GM12878 (cell line): ENCODE results near the gene CDK5RAP3. TPM values are rescaled to one million over a fixed set of nuclear protein-coding genes. Genes with fewer than 3 reads are reported as not detected.
"Not testable (repeated sequence)": the region's sequence is repeated elsewhere in the genome, so short reads cannot be mapped to it uniquely, and the experiment has no call there.

Source experiments
- ATAC-seq: fragments of 200-7000 bp; cut with Tn5 transposase; 3 replicates; pipeline ENCODE4 v1.9.1; 2020; ENCODE audit warnings: mild to moderate bottlenecking, moderate library complexity
- BruUV-seq: library from RNA; stranded (reverse); fragments of 400-500 nt; replicated peaks from 2 replicates; lab custom pipeline; 2021; lab: Mats Ljungman, UMichigan
- CTCF ChIA-PET: fragments of 300-600 bp; sonication (Branson Sonifier 250); formaldehyde crosslinking; extraction: SDS; loops from one replicate; lab custom pipeline; 2021; ENCODE audit warnings: inconsistent platforms; lab: Yijun Ruan, JAX
- POLR2A ChIA-PET: fragments of 350-600 bp; formaldehyde crosslinking; extraction: SDS; loops from one replicate; lab custom pipeline; 2021; ENCODE audit warnings: inconsistent platforms; lab: Charles Lee
- RAD21 ChIA-PET: fragments of 300-600 bp; sonication (Branson Sonifier 250); formaldehyde crosslinking; loops from one replicate; lab custom pipeline; 2023; ENCODE audit warnings: antibody characterized with exemption; ENCODE audit not compliant: unreplicated experiment; lab: Charles Lee
- SMC1A ChIA-PET: fragments of 300-600 bp; sonication (Branson Sonifier 250); formaldehyde crosslinking; loops from one replicate; lab custom pipeline; 2023; ENCODE audit not compliant: unreplicated experiment, uncharacterized antibody; lab: Charles Lee
- DNase-seq: peaks from one replicate; pipeline ENCODE4 v3.0.0-alpha.2; 2011; ENCODE audit warnings: low read depth, low spot score
- FAIRE-seq: peaks from 3 replicates; lab custom pipeline; 2011; peaks lifted over from hg19 to GRCh38; lab: Jason Lieb, UNC
- H2AFZ ChIP-seq: 2 replicates; pipeline ENCODE4 v1.6.0; 2011; ENCODE audit warnings: low read depth, low read length, control low read depth; ENCODE audit not compliant: control insufficient read depth
- H3K27ac ChIP-seq: 2 replicates; pipeline ENCODE4 v1.5.1; 2011; ENCODE audit warnings: control low read depth; ENCODE audit not compliant: control insufficient read depth, insufficient read depth
- H3K27me3 ChIP-seq, 2 experiments: replicated peaks in 1 of 2; 2 replicates each; pipeline versions ENCODE4 v1.6.0 to v1.6.1; 2011; ENCODE audit warnings: low read length in 1 of 2; ENCODE audit not compliant: control insufficient read depth in 2 of 2, insufficient read depth in 2 of 2
- H3K36me3 ChIP-seq, 2 experiments: 2 replicates each; pipeline ENCODE4 v1.5.1; 2011; ENCODE audit warnings: low read length in 1 of 2; ENCODE audit not compliant: control insufficient read depth in 2 of 2, insufficient read depth in 2 of 2
- H3K4me1 ChIP-seq: 2 replicates; pipeline ENCODE4 v1.6.1; 2011; ENCODE audit warnings: mild to moderate bottlenecking, low read length, moderate library complexity, mixed read lengths; ENCODE audit not compliant: control insufficient read depth, insufficient read depth
- H3K4me2 ChIP-seq: 2 replicates; pipeline ENCODE4 v1.6.0; 2011; ENCODE audit warnings: control low read depth; ENCODE audit not compliant: control insufficient read depth, insufficient read depth
- H3K4me3 ChIP-seq: fragments of 200-600 bp; sonication (generic); 2 replicates; pipeline ENCODE4 v1.5.1; 2016
- H3K79me2 ChIP-seq: 2 replicates; pipeline ENCODE4 v1.6.0; 2011; ENCODE audit warnings: low read length; ENCODE audit not compliant: control insufficient read depth, insufficient read depth
- H3K9ac ChIP-seq: 2 replicates; pipeline ENCODE4 v1.8.0; 2011; ENCODE audit warnings: low read length, control low read depth, mixed read lengths; ENCODE audit not compliant: control insufficient read depth, insufficient read depth
- H3K9me3 ChIP-seq: replicated peaks from 3 replicates; pipeline ENCODE4 v1.5.1; 2011; ENCODE audit warnings: mild to moderate bottlenecking, low read length; ENCODE audit not compliant: control insufficient read depth, insufficient read depth
- H4K20me1 ChIP-seq: 2 replicates; pipeline ENCODE4 v1.6.0; 2011; ENCODE audit not compliant: control insufficient read depth, insufficient read depth
- BACH1 ChIP-seq: fragments of 450-650 bp; IDR thresholded peaks from 2 replicates; pipeline ENCODE4 v1.6.1; 2017; ENCODE audit warnings: mild to moderate bottlenecking, borderline replicate concordance
- BMI1 ChIP-seq: fragments of 450-650 bp; IDR thresholded peaks from 2 replicates; pipeline ENCODE4 v1.6.1; 2016; ENCODE audit warnings: mild to moderate bottlenecking, moderate library complexity, borderline replicate concordance
- EGR1 ChIP-seq, 2 experiments: IDR thresholded peaks; 1 replicate in 1 of 2; 2 replicates in 1 of 2; pipeline ENCODE4 v1.6.1; 2011 to 2012; ENCODE audit warnings: low read depth in 2 of 2, low read length in 2 of 2, borderline replicate concordance in 1 of 2, mild to moderate bottlenecking in 1 of 2, moderate library complexity in 1 of 2
- HDAC2 ChIP-seq: fragments of 200-600 bp; sonication (generic); IDR thresholded peaks from 2 replicates; pipeline ENCODE4 v1.6.1; 2017
- KAT2A ChIP-seq: conservative IDR thresholded peaks from 2 replicates; pipeline ENCODE4 v1.6.1; 2011; ENCODE audit warnings: low read depth, low read length; ENCODE audit not compliant: control insufficient read depth
- SIN3A ChIP-seq: IDR thresholded peaks from 2 replicates; pipeline ENCODE4 v1.6.1; 2012; ENCODE audit warnings: low read depth, low read length, improper control_type of control experiment
- SREBF2 ChIP-seq: IDR thresholded peaks from 2 replicates; pipeline ENCODE4 v1.6.1; 2012; ENCODE audit warnings: mild to moderate bottlenecking, low read length
- ZSCAN29 ChIP-seq: fragments of 450-650 bp; IDR thresholded peaks from 2 replicates; pipeline ENCODE4 v1.6.1; 2017; ENCODE audit warnings: mild to moderate bottlenecking, moderate library complexity
- WGBS: methylation state at CpG from one replicate; pipeline ENCODE4 v1.1.6; 2016; ENCODE audit warnings: low lambda C conversion rate; ENCODE audit not compliant: insufficient replicate concordance, insufficient coverage; ENCODE audit errors: missing lambda C conversion rate; 5-methylcytosine and 5-hydroxymethylcytosine counted together
- in situ Hi-C: fragments of 300-500 bp; cut with MboI; formaldehyde crosslinking; loops from 9 replicates; pipeline ENCODE4 v1.14.3; 2018; ENCODE audit warnings: mixed read lengths
- intact Hi-C: fragments of 100-400 bp; cut with micrococcal nuclease; formaldehyde crosslinking; loops from one replicate; pipeline ENCODE4 v1.14.2; 2022; ENCODE audit not compliant: unreplicated experiment
- polyA plus RNA-seq, 11 experiments: library from polyadenylated mRNA; depleted of rRNA in 4 of 11; unstranded in 6 of 11; stranded (reverse) in 5 of 11; fragments of >200 nt; fragmentation: Nextera tagmentation in 4 of 11; fragmentation: Illumina TruSeq in 1 of 11; extraction: Ambion mirVana in 4 of 11; extraction: Trizol in 1 of 11; gene quantifications; 1 replicate in 1 of 11; 2 replicates in 10 of 11; pipeline versions ENCODE4 v1.2.1 to v1.2.3, GENCODE V29; 2011 to 2016; ENCODE audit warnings: inconsistent platforms in 2 of 11, missing spikeins in 2 of 11, low read depth in 1 of 11
- total RNA-seq, 4 experiments: library from RNA; depleted of rRNA in 3 of 4; stranded (reverse); fragments of >200 nt in 3 of 4; fragmentation: Illumina TruSeq in 1 of 4; extraction: Trizol in 1 of 4; gene quantifications; 2 replicates each; pipeline versions ENCODE4 v1.2.1 to v1.2.3, GENCODE V29; 2013 to 2021

The CDK5RAP3 gene
- total and polyA plus RNA-seq, 10 of the 15 experiments (the other 5 are each of a cell fraction or from before 2014, with no cell fraction given), result 69.4 to 237 (median 160) TPM

GRCh38 chr17:47931848-47932247, 39.1 kb upstream of the CDK5RAP3 start (continued):
- TF ChIP-seq EGR1 (IDR thresholded peaks at IDR 0.05; ENCODE audit: borderline replicate concordance in 1 of 2, low read depth in 2 of 2, low read length in 2 of 2) (no peak), SIN3A (no peak)

GRCh38 chr17:47934856-47935255, 36.1 kb upstream of the CDK5RAP3 start:
- FAIRE-seq (no peak), ATAC-seq (no peak), DNase-seq (no peak)
- Histone ChIP-seq H4K20me1 (no peaks in the 10 kb centered on the region), H3K36me3 (no peaks in the 10 kb centered on the region; a peak in 1 of 4 replicates), H2AFZ (no peak overlapping the region), H3K9me3 (no peaks in the 10 kb centered on the region), H3K79me2 (peaks cover 2% of the 10 kb centered on the region; the same call in 1 of the 2 replicates), H3K27me3 (no peaks in the 10 kb centered on the region), H3K4me1 (peaks cover 17% of the 10 kb centered on the region), H3K4me2 (no peak overlapping the region), H3K9ac (no peak overlapping the region), H3K4me3 (no peak overlapping the region), H3K27ac (no peak overlapping the region)
- WGBS, result 100% methylated on average over 1 of the region's 1 CpG
- ChIA-PET RAD21 (no interaction called here), CTCF (interaction anchor here (1.0 to 8.3 kb wide), 5 partner anchors 16 to 91 kb away, joined by 3 to 89 read pairs (median 5); no protein-coding TSS in a partner anchor), POLR2A (no interaction called here), SMC1A (no interaction called here)
- in situ Hi-C loops, result no loop called here
- intact Hi-C loops, result no loop called here
- no TSS peak for BruUV-seq
- TF ChIP-seq ZSCAN29, result no peak
- TF ChIP-seq HDAC2, result no peak
- TF ChIP-seq SREBF2, result no peak
- TF ChIP-seq BACH1, result no peak
- no peak for TF ChIP-seq KAT2A
- no peak for TF ChIP-seq BMI1

DNA sequence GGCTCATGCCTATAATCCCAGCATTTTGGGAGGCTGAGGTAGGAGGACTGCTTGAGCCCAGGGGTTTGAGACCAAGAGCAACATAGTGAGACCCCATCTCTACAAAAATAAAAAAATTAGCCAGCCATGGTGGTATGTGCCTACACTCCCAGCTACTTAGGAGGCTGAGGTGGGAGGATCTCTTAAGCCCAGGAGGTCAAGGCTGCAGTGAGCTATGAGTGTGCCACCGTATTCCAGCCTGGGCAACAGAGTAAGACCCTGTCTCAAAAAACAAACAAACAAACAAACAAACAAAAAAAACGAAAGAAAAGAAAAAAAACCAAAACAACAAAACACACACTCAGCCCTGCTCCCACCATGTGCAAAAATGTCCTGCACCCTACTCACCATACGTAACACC, 35.4 kb upstream of the CDK5RAP3 start:
- FAIRE-seq, H3K79me2 ChIP-seq, DNase-seq, H2AFZ ChIP-seq, intact Hi-C loops, H3K9ac ChIP-seq, H3K27me3 ChIP-seq, H3K4me2 ChIP-seq, H3K4me3 ChIP-seq, H3K9me3 ChIP-seq, ATAC-seq, in situ Hi-C loops, H3K27ac ChIP-seq, RAD21 ChIA-PET, BruUV-seq, H3K36me3 ChIP-seq, SMC1A ChIA-PET, H4K20me1 ChIP-seq: not testable (repeated sequence)
- CTCF ChIA-PET, result interaction anchor here (0.8 to 8.3 kb wide), 7 partner anchors 15 to 95 kb away, joined by 3 to 89 read pairs (median 5); partner anchors contain the start of genes CDK5RAP3 and SCRN2
- WGBS, result 81% methylated on average over 3 of the region's 3 CpGs
- POLR2A ChIA-PET, result interaction anchor here (1.7 kb wide), 1 partner anchor 11 kb away, joined by 4 read pairs; no protein-coding TSS in a partner anchor
- peaks cover 23% of the 10 kb centered on the region for H3K4me1 ChIP-seq
